Panc1 (cell line): ENCODE measurements around the gene FBXO42.

Source experiments
- POLR2AphosphoS5 ChIP-seq: IDR thresholded peaks from 2 replicates; pipeline ENCODE4 v1.6.1; 2012; ENCODE audit warnings: mild to moderate bottlenecking, low read depth, low read length, moderate library complexity
- SIN3A ChIP-seq: IDR thresholded peaks from 2 replicates; pipeline ENCODE4 v1.6.1; 2012; ENCODE audit warnings: low read depth, mild to moderate bottlenecking, low read length, moderate library complexity, borderline replicate concordance; ENCODE audit not compliant: insufficient read depth
- TF ChIP-seq, protein P1 (sequence below): fragments of 450-650 bp; IDR thresholded peaks from 2 replicates; pipeline ENCODE4 v1.5.1; 2017; ENCODE audit warnings: mild to moderate bottlenecking
- TF ChIP-seq, protein P2 (sequence below), 2 experiments: IDR thresholded peaks; 2 replicates each; pipeline ENCODE4 v1.6.1; 2011 to 2012; ENCODE audit warnings: low read depth in 2 of 2, control low read depth in 1 of 2, low read length in 1 of 2, mild to moderate bottlenecking in 1 of 2, moderate library complexity in 1 of 2; ENCODE audit not compliant: insufficient read depth in 1 of 2

DNA sequence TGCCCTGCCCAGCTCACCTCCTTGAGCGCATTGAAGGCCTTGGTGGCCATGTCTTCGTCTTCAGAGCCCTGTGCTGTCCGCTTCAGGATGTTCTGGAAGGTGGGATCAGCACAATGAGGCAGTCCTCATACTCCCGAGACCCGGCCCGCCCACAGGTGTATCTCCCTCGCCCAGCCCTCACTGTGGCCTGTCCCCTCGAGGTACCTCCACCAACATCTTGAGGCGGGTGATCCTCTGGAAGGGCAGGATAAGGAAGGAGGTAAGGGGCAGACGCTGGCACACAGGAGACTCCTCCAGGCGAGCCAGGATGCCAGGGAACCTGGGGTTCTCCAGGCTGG, 147.0 kb downstream of the FBXO42 start:
- TF ChIP-seq POLR2AphosphoS5 (no peak), SIN3A (no peak)
- TF ChIP-seq, protein P1, sequence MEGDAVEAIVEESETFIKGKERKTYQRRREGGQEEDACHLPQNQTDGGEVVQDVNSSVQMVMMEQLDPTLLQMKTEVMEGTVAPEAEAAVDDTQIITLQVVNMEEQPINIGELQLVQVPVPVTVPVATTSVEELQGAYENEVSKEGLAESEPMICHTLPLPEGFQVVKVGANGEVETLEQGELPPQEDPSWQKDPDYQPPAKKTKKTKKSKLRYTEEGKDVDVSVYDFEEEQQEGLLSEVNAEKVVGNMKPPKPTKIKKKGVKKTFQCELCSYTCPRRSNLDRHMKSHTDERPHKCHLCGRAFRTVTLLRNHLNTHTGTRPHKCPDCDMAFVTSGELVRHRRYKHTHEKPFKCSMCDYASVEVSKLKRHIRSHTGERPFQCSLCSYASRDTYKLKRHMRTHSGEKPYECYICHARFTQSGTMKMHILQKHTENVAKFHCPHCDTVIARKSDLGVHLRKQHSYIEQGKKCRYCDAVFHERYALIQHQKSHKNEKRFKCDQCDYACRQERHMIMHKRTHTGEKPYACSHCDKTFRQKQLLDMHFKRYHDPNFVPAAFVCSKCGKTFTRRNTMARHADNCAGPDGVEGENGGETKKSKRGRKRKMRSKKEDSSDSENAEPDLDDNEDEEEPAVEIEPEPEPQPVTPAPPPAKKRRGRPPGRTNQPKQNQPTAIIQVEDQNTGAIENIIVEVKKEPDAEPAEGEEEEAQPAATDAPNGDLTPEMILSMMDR, result no peak
- TF ChIP-seq, protein P2, sequence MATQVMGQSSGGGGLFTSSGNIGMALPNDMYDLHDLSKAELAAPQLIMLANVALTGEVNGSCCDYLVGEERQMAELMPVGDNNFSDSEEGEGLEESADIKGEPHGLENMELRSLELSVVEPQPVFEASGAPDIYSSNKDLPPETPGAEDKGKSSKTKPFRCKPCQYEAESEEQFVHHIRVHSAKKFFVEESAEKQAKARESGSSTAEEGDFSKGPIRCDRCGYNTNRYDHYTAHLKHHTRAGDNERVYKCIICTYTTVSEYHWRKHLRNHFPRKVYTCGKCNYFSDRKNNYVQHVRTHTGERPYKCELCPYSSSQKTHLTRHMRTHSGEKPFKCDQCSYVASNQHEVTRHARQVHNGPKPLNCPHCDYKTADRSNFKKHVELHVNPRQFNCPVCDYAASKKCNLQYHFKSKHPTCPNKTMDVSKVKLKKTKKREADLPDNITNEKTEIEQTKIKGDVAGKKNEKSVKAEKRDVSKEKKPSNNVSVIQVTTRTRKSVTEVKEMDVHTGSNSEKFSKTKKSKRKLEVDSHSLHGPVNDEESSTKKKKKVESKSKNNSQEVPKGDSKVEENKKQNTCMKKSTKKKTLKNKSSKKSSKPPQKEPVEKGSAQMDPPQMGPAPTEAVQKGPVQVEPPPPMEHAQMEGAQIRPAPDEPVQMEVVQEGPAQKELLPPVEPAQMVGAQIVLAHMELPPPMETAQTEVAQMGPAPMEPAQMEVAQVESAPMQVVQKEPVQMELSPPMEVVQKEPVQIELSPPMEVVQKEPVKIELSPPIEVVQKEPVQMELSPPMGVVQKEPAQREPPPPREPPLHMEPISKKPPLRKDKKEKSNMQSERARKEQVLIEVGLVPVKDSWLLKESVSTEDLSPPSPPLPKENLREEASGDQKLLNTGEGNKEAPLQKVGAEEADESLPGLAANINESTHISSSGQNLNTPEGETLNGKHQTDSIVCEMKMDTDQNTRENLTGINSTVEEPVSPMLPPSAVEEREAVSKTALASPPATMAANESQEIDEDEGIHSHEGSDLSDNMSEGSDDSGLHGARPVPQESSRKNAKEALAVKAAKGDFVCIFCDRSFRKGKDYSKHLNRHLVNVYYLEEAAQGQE (IDR thresholded peaks at IDR 0.05; ENCODE audit: insufficient read depth in 1 of 2, low read depth in 2 of 2, low read length in 1 of 2), result no peak
